Central memory CD4-positive, alpha-beta T cell (primary cell): Measurements from ENCODE around the gene RASSF4.

ENCODE experiments used
- DNase-seq: peaks from one replicate; pipeline ENCODE4 v3.0.0; 2022

The RASSF4 gene

DNA sequence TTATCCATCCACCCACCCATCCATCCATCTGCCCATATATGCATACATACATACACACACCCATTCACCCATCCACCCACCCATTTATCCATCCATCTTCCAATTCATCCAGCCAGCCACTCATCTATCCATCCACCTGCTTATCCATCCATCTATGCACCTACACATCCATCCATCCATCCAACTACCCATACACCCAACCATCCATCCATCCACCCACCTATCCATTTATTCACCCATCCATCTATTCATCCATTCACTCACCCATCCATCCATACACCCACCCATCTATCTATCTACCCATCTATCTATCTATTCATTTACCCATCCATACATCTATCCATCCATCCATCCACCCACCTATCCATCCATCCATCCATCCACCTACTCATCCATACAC lies 31.1 kb upstream of the RASSF4 start:
- no peak for DNase-seq

DNA sequence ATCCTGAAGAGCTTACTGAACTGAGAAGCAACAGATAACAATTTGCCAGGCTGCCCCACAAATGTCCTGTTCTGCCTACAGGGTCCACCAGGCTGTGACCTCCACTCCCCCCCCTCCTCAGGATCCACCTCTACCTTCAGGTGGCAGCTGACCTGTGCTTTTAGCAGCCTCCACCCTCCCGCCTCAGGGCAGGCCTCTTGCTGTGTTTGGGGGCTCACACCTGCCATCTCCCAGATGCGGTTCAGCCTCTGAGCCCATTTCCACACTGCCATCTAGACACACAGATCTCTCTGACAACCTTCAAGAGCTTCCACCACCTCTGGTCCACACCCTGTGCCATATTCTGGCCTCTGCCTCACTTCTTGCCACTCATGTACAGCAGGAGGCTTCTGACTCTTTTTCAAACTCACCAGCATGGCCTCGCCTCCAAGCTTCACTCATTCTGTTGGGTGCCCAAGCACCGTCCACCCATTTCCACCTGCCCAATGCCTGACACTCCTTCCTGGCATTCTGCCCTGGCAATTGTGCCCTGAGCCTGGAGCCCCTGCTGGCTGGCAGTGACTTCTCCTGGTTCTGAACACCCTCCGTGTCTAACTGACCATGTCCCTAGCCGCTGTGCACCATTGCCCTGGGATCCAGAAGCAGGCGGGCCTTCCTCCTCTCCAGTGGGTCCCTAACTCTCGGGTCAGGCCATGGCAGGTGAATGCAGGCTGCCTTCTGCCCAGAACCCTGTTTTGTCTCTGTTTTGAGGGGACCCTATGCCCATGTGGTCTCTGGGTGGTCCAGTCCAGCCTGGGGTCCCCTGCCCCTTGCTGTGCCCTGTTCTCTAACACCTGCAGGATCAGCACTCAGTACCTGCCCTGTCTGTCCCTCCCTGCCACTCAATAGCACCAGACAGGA lies 30.0 kb upstream of the RASSF4 start:
- DNase-seq: no peak

DNA sequence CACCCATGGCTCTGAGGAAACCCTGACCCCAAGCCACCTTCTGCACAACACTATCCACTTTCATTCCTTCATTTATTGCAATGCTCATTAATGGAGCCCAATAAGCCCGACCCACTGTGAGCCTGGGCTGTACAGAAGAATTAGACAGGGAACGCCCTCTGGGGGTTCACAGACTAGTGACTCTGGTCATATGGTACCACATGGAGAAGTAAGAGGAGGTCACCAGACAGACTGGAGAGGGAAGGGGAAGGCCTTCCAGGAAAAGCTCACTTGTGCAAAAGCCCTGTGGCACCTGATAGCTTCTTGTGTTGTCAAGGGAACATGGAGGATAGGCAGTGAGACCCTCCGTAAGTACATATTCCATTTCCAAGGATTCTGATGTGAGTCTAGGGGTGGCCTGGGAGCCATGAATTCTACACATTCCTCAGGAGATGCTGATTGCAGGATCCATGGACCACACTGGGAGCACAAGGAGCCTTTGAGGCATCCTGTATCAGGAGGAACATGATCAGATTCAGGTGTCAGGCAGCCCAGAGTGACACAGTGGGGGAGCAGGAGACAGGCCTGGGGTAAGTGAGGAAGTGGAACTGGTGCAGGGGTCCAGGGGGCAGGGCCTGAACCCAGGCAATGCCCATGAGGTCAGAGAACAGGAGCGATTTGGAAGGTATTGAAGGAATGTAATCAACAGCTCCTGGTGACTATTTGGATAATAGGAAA lies 28.5 kb upstream of the RASSF4 start:
- DNase-seq: no peak

DNA sequence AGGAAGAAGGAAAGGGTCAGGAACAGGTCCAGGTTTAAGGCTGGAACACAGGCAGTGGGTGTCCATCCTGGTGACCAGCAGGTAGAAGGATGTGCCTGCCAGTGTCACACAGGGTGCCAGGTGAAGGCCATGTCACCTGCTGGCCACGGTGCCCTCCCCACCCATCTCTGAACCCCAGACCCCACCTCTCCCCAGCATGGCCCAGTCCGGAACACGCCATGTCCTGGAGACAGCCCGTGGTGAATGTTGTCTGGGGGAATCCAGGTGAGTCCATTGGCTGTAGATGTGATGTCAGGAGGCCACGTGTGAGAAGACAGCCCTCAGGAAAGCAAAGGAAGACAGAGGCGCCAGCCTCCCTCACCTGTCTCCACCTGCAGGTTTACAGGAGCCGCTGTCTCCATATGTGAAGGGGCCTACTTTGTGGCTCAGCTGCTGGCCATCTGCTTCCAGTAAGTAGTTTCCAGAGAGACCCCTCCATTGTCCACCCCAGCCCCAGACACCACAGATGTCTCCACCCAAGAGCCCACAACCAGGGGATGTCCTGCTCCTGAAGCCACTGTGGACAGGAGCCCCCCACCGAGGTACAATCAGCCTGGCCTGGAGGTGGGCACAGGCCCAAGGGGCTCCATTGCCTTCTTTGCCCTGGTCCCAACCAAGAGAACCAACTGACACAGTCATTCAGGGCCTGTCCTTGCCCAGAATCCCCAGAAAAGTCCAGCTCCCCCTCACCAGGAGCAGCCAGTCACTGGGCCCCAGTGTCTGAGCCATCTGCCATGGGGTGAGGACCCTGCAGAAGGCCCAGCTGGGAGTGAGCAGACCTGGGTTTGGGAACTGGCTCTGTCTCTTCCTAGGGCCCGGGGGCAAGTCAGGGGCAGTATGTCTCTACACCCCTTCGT lies 27.7 kb upstream of the RASSF4 start:
- no peak for DNase-seq

DNA sequence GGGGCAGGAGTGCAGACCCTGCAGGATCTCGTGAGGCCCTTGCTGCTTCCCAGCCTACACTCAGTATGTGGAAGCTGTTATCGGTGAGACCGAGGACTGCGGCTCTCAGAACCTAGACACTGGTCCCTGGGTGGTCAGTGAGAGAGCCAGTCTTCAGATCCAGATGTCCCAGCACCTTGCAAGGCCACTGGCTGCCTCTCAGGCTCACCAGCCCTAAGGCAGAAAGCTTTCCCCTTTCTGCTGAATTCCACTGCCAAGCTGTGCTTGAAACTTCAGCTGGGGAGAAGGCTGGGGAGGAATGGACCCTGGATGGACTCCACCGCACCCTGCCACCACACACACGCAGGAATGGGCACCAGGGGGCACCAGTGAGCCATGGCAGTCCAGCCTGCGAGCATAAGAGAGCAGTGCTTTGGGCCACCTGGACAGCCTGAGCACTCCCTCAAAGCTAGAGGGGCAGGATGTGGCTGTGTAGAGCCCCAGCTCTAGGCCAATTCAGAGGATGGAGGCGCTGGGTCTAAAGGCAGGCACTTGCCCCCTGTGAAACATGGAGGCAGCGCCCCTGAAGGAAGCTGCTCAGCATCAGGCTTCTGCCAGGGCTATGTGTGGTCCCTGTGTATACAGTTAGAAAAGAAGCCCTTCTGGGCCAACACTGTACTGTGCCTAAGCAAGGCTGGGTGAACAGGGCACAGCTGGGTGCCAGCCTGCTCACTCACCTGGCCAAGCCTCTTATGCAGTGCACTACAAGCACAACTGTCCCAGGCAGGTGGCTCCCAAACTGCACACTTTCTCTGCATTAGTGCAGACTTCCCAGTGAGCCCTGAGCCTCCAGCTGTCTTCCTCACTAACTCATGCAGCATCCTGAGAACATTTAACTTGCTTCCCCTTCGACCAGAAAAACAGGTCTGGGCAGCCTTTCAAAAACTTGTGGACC lies 26.8 kb upstream of the RASSF4 start:
- peak; percentile 63 for DNase-seq

DNA sequence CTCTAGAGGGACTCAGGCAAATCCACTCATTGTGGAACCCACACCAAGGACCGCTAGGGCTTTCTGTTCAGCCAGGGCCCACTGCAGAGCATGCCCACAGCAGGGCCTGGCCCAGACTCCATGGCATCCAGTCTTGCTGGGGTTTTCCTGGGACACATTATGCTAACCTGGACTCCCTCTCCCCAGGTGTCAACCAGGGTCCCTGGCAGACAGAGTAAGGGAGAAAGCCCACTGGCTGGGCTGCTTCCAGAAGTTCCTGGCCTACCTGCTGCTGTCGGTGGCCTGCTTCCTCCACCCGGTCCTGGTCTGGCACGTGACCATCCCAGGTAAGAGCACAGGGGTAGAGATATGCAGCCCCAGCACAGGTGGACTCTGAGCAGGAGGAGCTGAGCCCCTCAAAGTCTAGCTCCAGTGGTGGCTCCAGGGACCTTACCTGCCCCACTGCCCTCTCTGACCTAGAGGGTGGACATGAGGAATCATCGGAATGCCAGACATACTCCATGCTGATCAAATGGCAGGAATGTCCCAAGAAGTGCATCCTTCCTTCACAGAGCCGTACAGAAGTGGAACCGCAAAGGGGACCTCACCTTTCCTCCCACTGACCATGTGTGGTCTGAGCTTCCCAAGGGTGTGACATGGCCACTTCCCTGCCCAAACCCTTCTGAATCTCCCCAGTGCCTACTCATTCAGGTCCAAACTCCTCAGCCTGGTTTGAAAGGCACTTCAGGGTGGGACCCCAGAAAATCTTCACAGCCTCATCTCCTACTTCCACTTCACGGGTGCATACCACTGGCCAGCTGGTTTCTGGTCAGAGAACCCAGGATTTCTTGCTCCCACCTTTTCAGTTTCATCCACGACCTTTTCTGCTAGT lies 25.9 kb upstream of the RASSF4 start:
- no peak for DNase-seq

DNA sequence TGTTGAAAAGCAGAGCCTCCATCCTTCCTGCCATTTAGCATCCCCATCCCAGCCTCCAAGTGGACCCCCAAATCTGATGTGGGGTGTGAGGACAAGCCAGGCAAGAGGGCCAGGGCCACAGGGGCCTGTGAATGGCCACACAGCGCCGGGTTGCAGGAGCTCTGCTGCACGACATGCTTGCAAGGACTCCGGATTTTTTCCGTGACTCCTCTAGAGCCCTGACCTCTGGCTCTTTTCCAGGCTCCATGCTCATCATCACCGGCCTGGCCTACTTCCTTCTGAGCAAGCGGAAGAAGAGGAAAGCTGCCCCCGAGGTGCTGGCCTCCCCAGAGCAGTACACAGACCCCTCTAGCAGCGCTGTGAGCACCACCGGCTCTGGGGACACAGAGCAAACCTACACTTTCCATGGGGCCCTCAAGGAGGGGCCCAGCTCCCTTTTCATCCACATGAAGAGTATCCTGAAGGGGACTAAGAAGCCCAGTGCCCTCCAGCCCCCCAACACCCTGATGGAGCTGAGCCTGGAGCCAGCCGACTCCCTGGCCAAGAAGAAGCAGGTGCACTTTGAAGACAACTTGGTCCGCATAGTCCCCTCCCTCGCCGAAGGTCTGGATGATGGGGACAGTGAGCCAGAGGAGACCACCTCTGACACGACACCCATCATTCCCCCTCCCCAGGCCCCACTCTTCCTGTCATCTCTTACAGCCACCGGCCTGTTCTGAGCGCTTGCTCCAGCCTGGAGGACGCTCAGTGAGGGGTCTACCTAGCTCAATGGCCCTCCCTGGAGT lies 25.0 kb upstream of the RASSF4 start:
- DNase-seq: no peak

DNA sequence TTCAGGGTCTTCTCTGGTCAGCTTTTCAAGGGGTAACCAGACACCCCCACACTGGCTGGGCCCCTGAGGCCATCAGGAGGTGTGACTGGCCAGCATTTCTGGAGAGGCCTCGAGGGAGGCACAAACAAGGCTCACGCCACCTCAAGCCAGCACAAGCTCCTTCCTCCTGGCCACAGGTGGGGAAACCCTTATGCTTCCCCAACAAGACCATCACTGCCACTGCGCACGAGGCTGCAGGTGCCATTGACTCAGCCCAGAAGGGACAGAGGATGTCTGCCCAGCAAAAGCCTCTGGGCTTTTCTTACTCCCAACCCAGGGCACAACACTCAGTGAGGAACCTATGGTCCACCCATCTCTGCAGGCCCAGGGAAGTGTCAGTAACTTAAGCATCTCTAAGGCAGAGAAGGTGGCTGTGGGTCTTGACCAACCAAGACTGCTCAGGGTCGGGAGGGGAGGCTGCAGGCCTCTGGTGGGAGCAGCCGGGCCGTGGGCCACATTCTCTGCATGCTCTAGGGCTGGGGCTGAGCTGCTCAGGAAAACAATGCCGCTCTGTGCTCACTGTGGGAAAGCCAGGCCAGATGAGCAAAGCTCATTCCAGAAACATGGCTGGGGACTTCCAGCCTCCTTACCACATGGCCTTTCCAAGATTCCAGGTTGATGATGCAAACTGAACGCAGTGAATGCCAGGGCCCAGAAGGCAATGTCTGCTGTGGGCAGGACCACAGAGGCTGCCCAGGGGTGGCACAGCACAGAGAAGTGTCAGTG lies 24.2 kb upstream of the RASSF4 start:
- no peak for DNase-seq

DNA sequence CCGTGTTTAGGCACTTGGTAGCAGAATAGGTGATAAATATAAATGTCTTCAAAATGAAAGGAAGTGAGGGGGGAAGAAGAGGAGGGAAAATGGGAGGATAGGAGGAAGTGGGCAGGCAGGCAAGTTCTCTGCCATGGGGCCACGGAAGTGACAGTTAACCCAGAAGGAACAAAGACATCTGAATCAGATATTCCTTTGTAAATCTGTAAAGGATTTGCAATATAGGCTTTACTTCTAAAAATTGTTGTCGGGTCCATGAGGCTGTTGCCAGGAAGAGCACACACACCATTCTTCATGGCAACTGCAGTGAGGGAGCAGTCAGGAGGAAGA lies 23.7 kb upstream of the RASSF4 start:
- no peak for DNase-seq

DNA sequence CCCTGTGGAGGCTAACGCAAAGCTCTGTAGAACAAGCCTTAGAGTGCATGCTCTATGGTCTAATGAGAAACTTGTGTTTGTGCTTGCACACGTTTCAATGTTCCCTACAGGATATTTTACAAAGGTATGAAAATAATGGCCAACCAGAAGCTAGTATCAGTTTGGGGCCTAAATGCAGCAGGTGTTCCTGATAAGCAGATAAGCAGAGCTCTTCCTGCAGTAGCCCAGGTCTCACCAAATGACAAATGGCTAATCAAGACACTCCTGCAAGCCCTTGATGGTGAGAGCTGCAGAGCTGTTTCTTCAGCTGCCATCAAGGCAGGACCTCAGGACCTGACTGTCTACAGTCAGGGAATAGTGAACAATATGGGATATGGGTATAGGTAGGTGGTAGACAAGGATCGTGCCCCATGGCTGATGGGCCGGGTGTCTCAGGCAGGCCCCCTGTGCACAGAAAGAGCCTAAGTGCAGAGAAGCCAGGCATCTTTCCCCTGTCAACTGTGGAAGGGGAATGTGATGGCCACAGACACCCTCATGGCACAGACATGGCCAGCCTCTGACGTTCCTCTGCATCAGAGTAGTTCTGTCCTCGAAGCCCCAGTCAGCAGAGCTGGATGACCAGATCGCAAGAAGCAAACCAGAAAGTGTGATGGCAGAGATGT lies 23.2 kb upstream of the RASSF4 start:
- no peak for DNase-seq

DNA sequence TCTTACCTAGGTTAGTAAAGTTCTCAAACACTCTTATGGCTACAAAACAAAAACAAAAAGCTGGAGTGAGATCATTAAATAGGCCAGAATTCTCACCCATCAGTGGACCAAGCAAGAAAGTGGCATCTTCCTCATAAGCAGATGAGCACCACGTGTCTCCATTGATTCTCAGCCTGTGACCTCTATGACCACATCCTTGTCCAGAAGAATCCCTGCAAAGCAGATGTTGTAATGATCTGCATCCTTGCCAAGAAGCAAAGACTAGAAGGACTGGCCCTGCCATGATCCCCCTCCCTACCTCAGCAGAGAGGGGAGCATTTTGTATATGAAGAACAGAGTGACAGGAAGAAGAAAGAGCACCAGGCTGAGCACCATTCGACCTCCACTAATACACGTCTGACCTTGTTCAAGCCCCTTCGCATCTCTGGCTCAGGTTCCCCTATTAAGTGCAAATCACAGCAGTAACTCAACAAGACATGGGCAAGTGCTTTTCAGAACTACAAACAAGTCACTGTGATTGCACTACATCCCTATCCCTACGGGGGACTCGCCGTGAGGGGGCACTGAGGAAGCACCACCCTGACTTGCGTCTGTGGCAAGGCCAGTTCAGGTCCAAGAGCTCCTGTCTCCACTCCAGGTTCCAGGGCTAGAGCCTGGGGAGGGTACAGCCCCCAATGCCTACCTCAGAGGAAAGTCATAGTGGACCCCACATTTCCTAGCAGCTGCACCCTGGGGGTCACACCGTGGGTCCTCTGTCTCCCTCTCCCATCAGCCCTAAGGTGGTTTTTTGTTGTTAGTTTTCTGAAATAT lies 22.2 kb upstream of the RASSF4 start:
- DNase-seq: no peak

DNA sequence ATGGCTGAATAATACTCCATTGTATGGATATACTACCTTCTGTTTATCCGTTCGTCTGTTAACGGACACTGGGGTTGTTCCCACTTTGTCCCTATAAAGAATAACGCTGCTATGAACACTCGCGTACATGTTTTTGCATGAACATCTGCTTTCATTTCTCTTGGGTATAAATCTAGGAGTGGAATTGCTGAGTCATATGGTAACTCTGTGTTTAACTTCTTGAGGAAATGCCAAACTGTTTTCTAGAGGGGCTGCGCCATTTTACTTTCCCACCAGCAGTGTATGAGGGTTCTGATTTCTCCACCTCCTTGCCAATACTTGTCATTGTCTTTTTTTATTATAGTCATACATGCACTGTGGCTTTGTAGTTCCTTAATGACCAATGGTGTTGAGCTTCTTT lies 20.6 kb upstream of the RASSF4 start:
- no peak for DNase-seq

DNA sequence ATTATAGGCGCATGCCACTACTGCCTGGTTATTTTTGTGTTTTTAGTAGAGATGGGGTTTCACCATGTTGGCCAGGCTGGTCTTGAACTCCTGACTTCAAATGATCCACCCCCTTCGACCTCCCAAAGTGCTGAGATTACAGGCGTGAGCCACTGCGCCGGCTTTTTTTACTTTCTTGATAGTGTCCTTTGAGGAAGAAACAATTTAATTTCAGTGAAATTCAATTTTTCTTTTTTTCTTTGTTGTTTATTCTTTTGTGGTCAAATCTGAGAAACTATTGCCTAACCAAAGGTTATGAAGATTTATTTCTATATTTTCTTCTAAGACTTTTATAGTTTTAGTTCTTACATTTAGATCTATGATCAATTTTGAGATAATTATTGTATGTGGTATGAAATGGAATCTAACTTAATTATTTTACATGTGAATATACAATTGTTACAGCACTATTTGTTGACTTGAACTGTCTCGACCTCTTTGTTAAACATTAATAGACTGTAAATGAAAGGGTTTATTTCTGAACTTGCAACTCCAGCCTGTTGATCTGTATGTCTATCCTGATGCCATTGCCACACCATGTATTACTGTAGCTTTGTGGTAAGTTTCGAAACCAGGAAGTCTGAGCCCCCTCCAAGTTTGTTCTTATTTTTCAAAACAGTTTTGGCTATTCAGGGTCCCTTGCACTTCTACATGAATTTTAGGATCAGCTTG lies 19.8 kb upstream of the RASSF4 start:
- no peak for DNase-seq

DNA sequence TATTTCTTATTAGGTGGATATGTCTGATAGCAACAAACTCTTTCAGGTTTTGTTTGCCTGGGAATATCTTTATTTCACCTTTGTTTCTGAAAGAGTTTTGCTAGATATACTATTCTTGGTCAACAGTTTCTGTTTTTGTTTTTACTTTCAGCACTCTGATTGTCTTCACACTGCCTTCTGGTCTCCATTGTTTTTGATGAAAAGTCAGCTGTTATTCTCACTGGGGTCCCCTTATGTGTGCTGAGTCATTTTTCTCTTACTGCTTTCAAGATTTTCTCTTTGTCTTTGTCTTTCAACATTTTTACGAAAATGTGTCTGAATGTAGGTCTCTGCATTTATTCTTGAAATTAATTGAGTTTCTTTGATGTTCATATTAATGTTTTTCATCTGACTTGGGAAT lies 15.2 kb upstream of the RASSF4 start:
- no peak for DNase-seq

DNA sequence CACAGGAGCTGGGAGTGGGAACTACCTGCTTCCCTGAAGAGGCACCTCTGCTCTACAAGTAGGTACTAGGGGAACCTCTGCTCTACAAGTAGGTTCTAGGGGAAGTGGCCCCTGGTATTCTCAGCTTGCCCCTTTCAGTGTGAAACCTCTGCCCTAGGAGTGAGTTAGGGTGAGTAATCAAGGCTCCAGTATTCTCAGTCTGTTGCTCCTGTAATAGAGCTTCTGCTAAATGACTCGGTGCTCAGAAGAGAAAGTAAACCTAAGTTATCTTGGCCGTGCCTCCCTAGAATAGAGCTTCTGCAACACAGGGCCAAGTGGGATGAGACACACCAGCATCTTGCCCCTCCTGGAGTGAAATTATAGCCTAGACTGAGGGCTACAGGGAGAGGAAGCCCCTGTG lies 13.4 kb upstream of the RASSF4 start:
- DNase-seq: no peak

DNA sequence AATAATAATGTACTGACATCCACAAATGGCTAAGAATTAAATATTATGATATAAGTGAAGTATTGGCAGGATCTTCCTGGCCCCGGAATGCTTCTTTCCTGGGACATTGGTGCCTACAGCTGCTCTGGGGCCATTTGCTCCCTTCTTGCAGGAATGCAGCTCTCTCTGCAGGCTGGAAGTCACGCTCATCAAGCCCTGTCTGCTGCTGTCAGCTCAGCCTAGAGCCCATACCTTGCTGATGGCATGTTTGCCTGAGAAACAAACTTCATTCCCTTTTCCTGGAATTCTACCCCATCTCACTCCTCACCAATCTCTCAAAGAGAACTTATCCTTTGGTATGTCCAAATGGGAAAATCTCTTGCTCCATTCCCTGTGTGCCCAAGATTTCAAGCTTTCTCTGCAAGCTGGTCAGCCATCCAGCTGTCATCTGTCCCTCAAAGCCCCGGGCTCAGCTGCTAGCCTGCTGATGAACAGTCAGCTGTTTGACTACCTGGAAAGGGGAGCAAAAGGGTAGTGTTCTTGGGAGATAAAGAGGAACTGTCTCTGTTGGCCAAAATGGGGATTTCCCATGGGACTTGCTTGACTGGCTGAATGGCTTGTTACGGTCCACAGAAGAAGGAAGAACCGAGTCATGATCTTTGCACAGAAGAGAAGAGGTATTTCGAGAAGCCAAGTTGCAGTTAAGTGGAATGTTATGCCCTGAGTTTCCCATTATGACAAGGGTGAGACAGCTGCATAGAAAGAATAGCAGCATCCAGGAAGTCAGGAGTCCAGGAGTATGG lies 12.0 kb upstream of the RASSF4 start:
- DNase-seq: no peak

DNA sequence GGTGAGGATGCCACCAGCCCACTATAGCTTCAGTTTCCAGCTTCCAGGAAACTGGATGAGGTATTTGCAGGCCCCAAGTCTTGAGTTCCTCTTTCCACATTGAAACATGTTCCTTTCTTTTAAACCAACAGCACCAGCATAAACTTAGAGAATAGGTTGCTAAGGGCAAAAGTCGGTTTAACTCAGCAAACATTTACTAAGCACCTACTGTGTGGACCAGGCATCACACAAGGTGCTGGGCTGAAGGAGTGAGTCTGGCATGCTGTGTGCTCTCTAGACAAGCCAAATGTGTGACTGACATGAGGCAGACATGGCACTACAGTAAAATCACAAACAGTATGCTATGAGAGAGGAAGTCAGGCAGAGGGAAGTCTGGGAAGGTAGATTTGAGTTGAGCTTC lies 11.0 kb upstream of the RASSF4 start:
- DNase-seq: no peak
